ENCODE results near the gene TRIP10.

- TF ChIP-seq EZH2phosphoT487 (IDR thresholded peaks at IDR 0.05; ENCODE audit: borderline replicate concordance, low read length) (no peak), CTCF (conservative IDR thresholded peaks at IDR 0.05; ENCODE audit: low read depth, low read length) (no peak)
These were observed 27.5 kb downstream of the TRIP10 start for GRCh38 chr19:6767081-6767356.
